Measurements from ENCODE around the gene PDILT. TPM values are rescaled to one million over a fixed set of nuclear protein-coding genes. Genes with fewer than 3 reads are reported as not detected.

The PDILT gene
- total RNA-seq, 1 donor from 2014 or later = not detected

GRCh38 chr16:20415541-20415940 is 11.0 kb upstream of the PDILT start:
- no peak overlapping the region for H3K27ac Mint-ChIP-seq (ENCODE audit: unreplicated experiment)
- H3K4me3 ChIP-seq (ENCODE audit: insufficient read depth, low read depth, low read length) = no peak overlapping the region
- no peak for DNase-seq (ENCODE audit: low read depth)
- no peak for FAIRE-seq
- H3K4me3 Mint-ChIP-seq (ENCODE audit: unreplicated experiment) = no peak overlapping the region
- no peaks in the 10 kb centered on the region for H4K20me1 ChIP-seq (ENCODE audit: insufficient read depth, low read length)
- H3K9ac ChIP-seq (ENCODE audit: low read length) = no peak overlapping the region
- no peaks in the 10 kb centered on the region for H3K36me3 ChIP-seq (ENCODE audit: insufficient read depth, low read length)
- H3K4me1 Mint-ChIP-seq (ENCODE audit: low read depth, unreplicated experiment) = peaks cover 5% of the 10 kb centered on the region
- H3K36me3 Mint-ChIP-seq (ENCODE audit: low read depth, unreplicated experiment) = no peaks in the 10 kb centered on the region
- no peak overlapping the region for H3K4me2 ChIP-seq (ENCODE audit: low read length)
- no peaks in the 10 kb centered on the region for H3K79me2 ChIP-seq (ENCODE audit: insufficient read depth, low read length)
- H3K9me3 ChIP-seq (ENCODE audit: insufficient read depth, low read depth, low read length) = no peaks in the 10 kb centered on the region
- H3K4me1 ChIP-seq (ENCODE audit: insufficient read depth, low read length) = no peaks in the 10 kb centered on the region
- no peaks in the 10 kb centered on the region for H3K27me3 ChIP-seq (ENCODE audit: insufficient read depth, low read length)
- H3K27ac ChIP-seq (ENCODE audit: low read depth, low read length) = peak overlapping the region; percentile 19
- H3K9me3 Mint-ChIP-seq (ENCODE audit: unreplicated experiment) = peaks cover 3% of the 10 kb centered on the region
- no peak overlapping the region for H2AFZ ChIP-seq (ENCODE audit: low read depth, low read length)
- TF ChIP-seq EZH2 (IDR thresholded peaks at IDR 0.05; ENCODE audit: insufficient read depth, low read length) = no peak
- no peak for TF ChIP-seq CTCF (IDR thresholded peaks at IDR 0.05; ENCODE audit: insufficient read depth, low read depth, low read length)
- H3K27me3 Mint-ChIP-seq (ENCODE audit: low read depth, unreplicated experiment) = peaks cover 3% of the 10 kb centered on the region

- H3K79me2 ChIP-seq (ENCODE audit: insufficient read depth, low read length) = no peaks in the 10 kb centered on the region
- no peak overlapping the region for H2AFZ ChIP-seq (ENCODE audit: low read depth, low read length)
- no peaks in the 10 kb centered on the region for H3K9me3 ChIP-seq (ENCODE audit: insufficient read depth, low read depth, low read length)
- Mint-ChIP-seq H3K27ac (ENCODE audit: unreplicated experiment) (no peak overlapping the region), H3K36me3 (ENCODE audit: low read depth, unreplicated experiment) (no peaks in the 10 kb centered on the region), H3K9me3 (ENCODE audit: unreplicated experiment) (peaks cover 3% of the 10 kb centered on the region), H3K27me3 (ENCODE audit: low read depth, unreplicated experiment) (peaks cover 3% of the 10 kb centered on the region), H3K4me1 (ENCODE audit: low read depth, unreplicated experiment) (peaks cover 11% of the 10 kb centered on the region), H3K4me3 (ENCODE audit: unreplicated experiment) (no peak overlapping the region)
- H3K27me3 ChIP-seq (ENCODE audit: insufficient read depth, low read length) = no peaks in the 10 kb centered on the region
- H3K9ac ChIP-seq (ENCODE audit: low read length) = no peak overlapping the region
- no peaks in the 10 kb centered on the region for H3K4me1 ChIP-seq (ENCODE audit: insufficient read depth, low read length)
- H3K4me3 ChIP-seq (ENCODE audit: insufficient read depth, low read depth, low read length) = no peak overlapping the region
- no peaks in the 10 kb centered on the region for H3K36me3 ChIP-seq (ENCODE audit: insufficient read depth, low read length)
- TF ChIP-seq EZH2 (IDR thresholded peaks at IDR 0.05; ENCODE audit: insufficient read depth, low read length) = no peak
- TF ChIP-seq CTCF (IDR thresholded peaks at IDR 0.05; ENCODE audit: insufficient read depth, low read depth, low read length) = no peak
- no peak overlapping the region for H3K27ac ChIP-seq (ENCODE audit: low read depth, low read length)
- FAIRE-seq (no peak), DNase-seq (ENCODE audit: low read depth) (no peak)
- no peak overlapping the region for H3K4me2 ChIP-seq (ENCODE audit: low read length)
- H4K20me1 ChIP-seq (ENCODE audit: insufficient read depth, low read length) = no peaks in the 10 kb centered on the region
These were observed 6.5 kb upstream of the PDILT start for GRCh38 chr16:20411055-20411454.

DNA sequence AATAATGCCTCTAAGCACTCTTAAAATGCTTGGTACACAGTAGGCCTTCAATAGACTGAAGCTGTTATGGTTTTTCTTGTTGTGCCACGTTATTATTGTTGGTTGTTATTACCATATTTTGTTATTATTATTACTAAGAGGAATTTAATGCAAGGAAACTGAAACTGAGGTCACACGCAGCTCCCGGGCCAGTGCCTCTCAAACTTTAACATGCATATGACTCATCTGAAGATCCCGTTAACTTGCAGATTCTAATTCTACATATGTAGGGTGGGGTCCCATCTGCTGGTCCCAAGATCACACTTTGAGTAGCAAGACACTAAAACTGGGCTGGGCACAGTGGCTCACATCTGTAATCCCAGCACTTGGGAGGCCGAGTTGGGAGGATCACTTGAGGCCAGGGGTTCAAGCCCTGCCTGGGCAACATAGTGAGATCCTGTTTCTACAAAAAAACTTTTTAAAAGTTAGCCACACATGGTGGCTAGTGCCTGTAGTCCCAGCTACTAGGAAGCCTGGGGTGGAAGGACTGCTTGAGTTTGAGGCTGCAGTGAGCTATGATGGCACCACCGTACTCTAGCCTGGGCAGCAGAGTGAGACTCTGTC is 5.7 kb upstream of the PDILT start:
- H3K27ac ChIP-seq (ENCODE audit: low read depth, low read length) = no peak overlapping the region
- no peak for DNase-seq (ENCODE audit: low read depth)
- no peaks in the 10 kb centered on the region for H3K36me3 Mint-ChIP-seq (ENCODE audit: low read depth, unreplicated experiment)
- no peak overlapping the region for H3K27ac Mint-ChIP-seq (ENCODE audit: unreplicated experiment)
- H3K9ac ChIP-seq (ENCODE audit: low read length) = no peak overlapping the region
- no peaks in the 10 kb centered on the region for H3K79me2 ChIP-seq (ENCODE audit: insufficient read depth, low read length)
- peaks cover 3% of the 10 kb centered on the region for H3K9me3 Mint-ChIP-seq (ENCODE audit: unreplicated experiment)
- H3K27me3 ChIP-seq (ENCODE audit: insufficient read depth, low read length) = no peaks in the 10 kb centered on the region
- no peak overlapping the region for H3K4me2 ChIP-seq (ENCODE audit: low read length)
- no peaks in the 10 kb centered on the region for H4K20me1 ChIP-seq (ENCODE audit: insufficient read depth, low read length)
- H3K9me3 ChIP-seq (ENCODE audit: insufficient read depth, low read depth, low read length) = no peaks in the 10 kb centered on the region
- H3K36me3 ChIP-seq (ENCODE audit: insufficient read depth, low read length) = no peaks in the 10 kb centered on the region
- no peak overlapping the region for H3K4me3 Mint-ChIP-seq (ENCODE audit: unreplicated experiment)
- H3K27me3 Mint-ChIP-seq (ENCODE audit: low read depth, unreplicated experiment) = peaks cover 3% of the 10 kb centered on the region
- H3K4me1 ChIP-seq (ENCODE audit: insufficient read depth, low read length) = no peaks in the 10 kb centered on the region
- H3K4me3 ChIP-seq (ENCODE audit: insufficient read depth, low read depth, low read length) = no peak overlapping the region
- H3K4me1 Mint-ChIP-seq (ENCODE audit: low read depth, unreplicated experiment) = peaks cover 6% of the 10 kb centered on the region
- no peak for FAIRE-seq
- H2AFZ ChIP-seq (ENCODE audit: low read depth, low read length) = no peak overlapping the region
- no peak for TF ChIP-seq CTCF (IDR thresholded peaks at IDR 0.05; ENCODE audit: insufficient read depth, low read depth, low read length)
- no peak for TF ChIP-seq EZH2 (IDR thresholded peaks at IDR 0.05; ENCODE audit: insufficient read depth, low read length)

All from astrocyte (in vitro differentiated cells and primary cell).